ENCODE measurements around the gene EGFL7.

DNA sequence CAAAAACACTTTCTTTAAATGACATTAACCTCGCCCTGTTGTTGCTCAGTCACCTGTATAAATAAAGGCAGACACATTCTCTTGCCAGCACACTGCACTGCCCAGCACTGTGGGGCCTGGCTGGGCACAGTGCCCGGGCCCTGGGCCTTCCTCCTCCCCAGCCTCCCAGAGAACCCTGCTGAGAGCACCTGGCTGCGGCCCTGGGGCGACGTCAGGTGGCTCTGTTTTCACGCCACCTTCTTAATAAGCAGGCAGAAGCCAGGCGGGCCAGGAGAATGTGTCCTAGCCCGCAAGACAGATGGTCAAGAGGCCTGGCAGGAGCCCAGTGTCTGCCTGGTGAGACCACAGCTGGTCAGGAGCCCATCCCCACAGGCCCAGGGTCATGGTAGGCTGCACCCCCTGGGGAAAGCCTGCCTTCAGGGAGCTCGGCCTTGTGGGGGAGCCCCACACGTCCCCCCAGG, 32.7 kb downstream of the EGFL7 start:
- TF ChIP-seq, protein P1, sequence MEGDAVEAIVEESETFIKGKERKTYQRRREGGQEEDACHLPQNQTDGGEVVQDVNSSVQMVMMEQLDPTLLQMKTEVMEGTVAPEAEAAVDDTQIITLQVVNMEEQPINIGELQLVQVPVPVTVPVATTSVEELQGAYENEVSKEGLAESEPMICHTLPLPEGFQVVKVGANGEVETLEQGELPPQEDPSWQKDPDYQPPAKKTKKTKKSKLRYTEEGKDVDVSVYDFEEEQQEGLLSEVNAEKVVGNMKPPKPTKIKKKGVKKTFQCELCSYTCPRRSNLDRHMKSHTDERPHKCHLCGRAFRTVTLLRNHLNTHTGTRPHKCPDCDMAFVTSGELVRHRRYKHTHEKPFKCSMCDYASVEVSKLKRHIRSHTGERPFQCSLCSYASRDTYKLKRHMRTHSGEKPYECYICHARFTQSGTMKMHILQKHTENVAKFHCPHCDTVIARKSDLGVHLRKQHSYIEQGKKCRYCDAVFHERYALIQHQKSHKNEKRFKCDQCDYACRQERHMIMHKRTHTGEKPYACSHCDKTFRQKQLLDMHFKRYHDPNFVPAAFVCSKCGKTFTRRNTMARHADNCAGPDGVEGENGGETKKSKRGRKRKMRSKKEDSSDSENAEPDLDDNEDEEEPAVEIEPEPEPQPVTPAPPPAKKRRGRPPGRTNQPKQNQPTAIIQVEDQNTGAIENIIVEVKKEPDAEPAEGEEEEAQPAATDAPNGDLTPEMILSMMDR (IDR thresholded peaks at IDR 0.05), result no peak
- no peak for TF ChIP-seq POLR2A (IDR thresholded peaks at IDR 0.05)
